ENCODE measurements around the gene TRAM2.

The TRAM2 gene

GRCh38 chr6:52530351-52530750, 46.5 kb downstream of the TRAM2 start:
- TF ChIP-seq CTCF (IDR thresholded peaks at IDR 0.05; ENCODE audit: insufficient read depth, low read length, poor library complexity, severe bottlenecking) (no peak), EZH2phosphoT487 (conservative IDR thresholded peaks at IDR 0.05; ENCODE audit: low read length) (no peak)
- H3K27ac ChIP-seq (ENCODE audit: low read depth, low read length) = no peak overlapping the region
- H3K9me2 ChIP-seq (replicated peaks; ENCODE audit: insufficient read depth, low read length) = no peaks in the 10 kb centered on the region
- no peaks in the 10 kb centered on the region for H3K9me3 ChIP-seq (ENCODE audit: insufficient read depth, low read length)
- H3K36me3 ChIP-seq (ENCODE audit: low read length) = no peaks in the 10 kb centered on the region
- no peak overlapping the region for H3K4me3 ChIP-seq (ENCODE audit: insufficient read depth, low read length, poor library complexity, severe bottlenecking)
- H3F3A ChIP-seq (ENCODE audit: insufficient read depth) = no peaks in the 10 kb centered on the region
- no peaks in the 10 kb centered on the region for H3K79me2 ChIP-seq (ENCODE audit: insufficient read depth, low read length)
- no peak overlapping the region for H3K9ac ChIP-seq (ENCODE audit: low read length)
- no peak overlapping the region for H3K4me2 ChIP-seq (ENCODE audit: low read depth, low read length, poor library complexity, severe bottlenecking)
- no peaks in the 10 kb centered on the region for H4K20me1 ChIP-seq (ENCODE audit: low read depth, low read length)
- no peak overlapping the region for H2AFZ ChIP-seq (ENCODE audit: low read depth, low read length, severe bottlenecking)
- H3K27me3 ChIP-seq (ENCODE audit: low read length) = no peaks in the 10 kb centered on the region

GRCh38 chr6:52529311-52529710, 47.5 kb downstream of the TRAM2 start:
- no peaks in the 10 kb centered on the region for H3K9me3 ChIP-seq (ENCODE audit: insufficient read depth, low read length)
- H3K4me3 ChIP-seq (ENCODE audit: insufficient read depth, low read length, poor library complexity, severe bottlenecking) = no peak overlapping the region
- H3K9ac ChIP-seq (ENCODE audit: low read length) = no peak overlapping the region
- H3K27ac ChIP-seq (ENCODE audit: low read depth, low read length) = no peak overlapping the region
- no peaks in the 10 kb centered on the region for H4K20me1 ChIP-seq (ENCODE audit: low read depth, low read length)
- no peaks in the 10 kb centered on the region for H3K9me2 ChIP-seq (replicated peaks; ENCODE audit: insufficient read depth, low read length)
- no peaks in the 10 kb centered on the region for H3K36me3 ChIP-seq (ENCODE audit: low read length)
- H3K27me3 ChIP-seq (ENCODE audit: low read length) = no peaks in the 10 kb centered on the region
- H3K4me2 ChIP-seq (ENCODE audit: low read depth, low read length, poor library complexity, severe bottlenecking) = no peak overlapping the region
- no peaks in the 10 kb centered on the region for H3F3A ChIP-seq (ENCODE audit: insufficient read depth)
- TF ChIP-seq EZH2phosphoT487 (conservative IDR thresholded peaks at IDR 0.05; ENCODE audit: low read length) (no peak), CTCF (IDR thresholded peaks at IDR 0.05; ENCODE audit: insufficient read depth, low read length, poor library complexity, severe bottlenecking) (no peak)
- no peak overlapping the region for H2AFZ ChIP-seq (ENCODE audit: low read depth, low read length, severe bottlenecking)
- H3K79me2 ChIP-seq (ENCODE audit: insufficient read depth, low read length) = no peaks in the 10 kb centered on the region

GRCh38 chr6:52527436-52527835, 49.4 kb downstream of the TRAM2 start:
- Histone ChIP-seq H3K79me2 (ENCODE audit: insufficient read depth, low read length) (no peaks in the 10 kb centered on the region), H3K9ac (ENCODE audit: low read length) (no peak overlapping the region), H4K20me1 (ENCODE audit: low read depth, low read length) (no peaks in the 10 kb centered on the region), H3K4me2 (ENCODE audit: low read depth, low read length, poor library complexity, severe bottlenecking) (no peak overlapping the region), H3K27ac (ENCODE audit: low read depth, low read length) (no peak overlapping the region), H3K4me3 (ENCODE audit: insufficient read depth, low read length, poor library complexity, severe bottlenecking) (no peak overlapping the region), H3K27me3 (ENCODE audit: low read length) (no peaks in the 10 kb centered on the region), H3K36me3 (ENCODE audit: low read length) (no peaks in the 10 kb centered on the region), H2AFZ (ENCODE audit: low read depth, low read length, severe bottlenecking) (no peak overlapping the region), H3K9me3 (ENCODE audit: insufficient read depth, low read length) (no peaks in the 10 kb centered on the region), H3K9me2 (replicated peaks; ENCODE audit: insufficient read depth, low read length) (no peaks in the 10 kb centered on the region), H3F3A (ENCODE audit: insufficient read depth) (no peaks in the 10 kb centered on the region)
- TF ChIP-seq CTCF (IDR thresholded peaks at IDR 0.05; ENCODE audit: insufficient read depth, low read length, poor library complexity, severe bottlenecking) (no peak), EZH2phosphoT487 (conservative IDR thresholded peaks at IDR 0.05; ENCODE audit: low read length) (no peak)
